GM23338 (cell line): ENCODE results near the gene CMSS1.

Source experiments
- CREB1 ChIP-seq: fragments of 250-450 bp; sonication (Bioruptor Pico); IDR thresholded peaks from 2 replicates; pipeline ENCODE4 v1.5.0; 2020; ENCODE audit warnings: low read depth, mild to moderate bottlenecking, moderate library complexity
- ETS1 ChIP-seq: IDR thresholded peaks from 2 replicates; pipeline ENCODE4 v1.6.1; 2016; ENCODE audit warnings: antibody characterized with exemption
- EZH2 ChIP-seq: fragments of 200-600 bp; sonication (generic); IDR thresholded peaks from one replicate; pipeline ENCODE4 v1.8.0; 2017; ENCODE audit warnings: antibody characterized with exemption, mild to moderate bottlenecking, low read depth; ENCODE audit not compliant: unreplicated experiment
- EZH2phosphoT487 ChIP-seq: fragments of 200-600 bp; sonication (generic); IDR thresholded peaks from one replicate; pipeline ENCODE4 v1.8.1; 2018; ENCODE audit warnings: antibody characterized with exemption; ENCODE audit not compliant: unreplicated experiment
- JUNB ChIP-seq: IDR thresholded peaks from one replicate; pipeline ENCODE4 v1.6.1; 2016; ENCODE audit warnings: antibody characterized with exemption; ENCODE audit not compliant: unreplicated experiment
- NANOG ChIP-seq: IDR thresholded peaks from 2 replicates; pipeline ENCODE4 v1.6.1; 2016; ENCODE audit warnings: antibody characterized with exemption, borderline replicate concordance
- POLR2AphosphoS5 ChIP-seq: IDR thresholded peaks from 2 replicates; pipeline ENCODE4 v1.6.1; 2016; ENCODE audit warnings: antibody characterized with exemption, low read depth
- STAT1 ChIP-seq: IDR thresholded peaks from one replicate; pipeline ENCODE4 v1.6.1; 2016; ENCODE audit warnings: antibody characterized with exemption; ENCODE audit not compliant: unreplicated experiment
- ZNF114 ChIP-seq: fragments of 250-450 bp; sonication (Bioruptor Pico); IDR thresholded peaks from 2 replicates; pipeline ENCODE4 v1.5.0; 2020; ENCODE audit warnings: mild to moderate bottlenecking, moderate library complexity
- ZNF331 ChIP-seq: fragments of 250-450 bp; sonication (Bioruptor Pico); IDR thresholded peaks from 2 replicates; pipeline ENCODE4 v1.5.0; 2020; ENCODE audit warnings: low read depth, mild to moderate bottlenecking, moderate library complexity
- ZNF462 ChIP-seq: fragments of 250-450 bp; sonication (Bioruptor Pico); IDR thresholded peaks from 2 replicates; pipeline ENCODE4 v1.5.0; 2020; ENCODE audit warnings: mild to moderate bottlenecking, moderate library complexity
- TF ChIP-seq, protein P1 (sequence below), 2 experiments: fragments of 200-600 bp in 1 of 2; sonication (generic) in 1 of 2; conservative IDR thresholded peaks; 2 replicates each; pipeline versions ENCODE4 v1.5.1 to v1.6.1; 2016 to 2017; ENCODE audit warnings: antibody characterized with exemption in 2 of 2, low read depth in 2 of 2, mild to moderate bottlenecking in 2 of 2, moderate library complexity in 1 of 2
- TF ChIP-seq, protein P2 (sequence below): IDR thresholded peaks from one replicate; pipeline ENCODE4 v1.6.1; 2018; ENCODE audit warnings: antibody characterized with exemption; ENCODE audit not compliant: unreplicated experiment

DNA sequence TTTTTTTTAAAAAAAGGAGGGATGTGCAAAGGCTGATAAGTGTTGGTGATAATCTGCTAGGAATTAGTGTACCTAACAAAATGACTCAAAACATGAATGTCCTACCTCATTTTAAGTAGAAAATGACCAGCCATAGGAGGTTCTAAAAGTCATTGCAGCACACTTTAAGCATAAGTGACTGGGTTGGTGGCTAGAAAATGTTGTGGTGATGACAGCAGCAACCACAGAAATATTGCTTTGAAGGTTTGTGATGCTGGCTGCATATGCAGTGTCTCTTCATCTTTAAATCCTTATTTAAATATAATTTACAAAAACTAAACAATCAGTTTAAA lies 55.2 kb downstream of the CMSS1 start:
- TF ChIP-seq, protein P1, sequence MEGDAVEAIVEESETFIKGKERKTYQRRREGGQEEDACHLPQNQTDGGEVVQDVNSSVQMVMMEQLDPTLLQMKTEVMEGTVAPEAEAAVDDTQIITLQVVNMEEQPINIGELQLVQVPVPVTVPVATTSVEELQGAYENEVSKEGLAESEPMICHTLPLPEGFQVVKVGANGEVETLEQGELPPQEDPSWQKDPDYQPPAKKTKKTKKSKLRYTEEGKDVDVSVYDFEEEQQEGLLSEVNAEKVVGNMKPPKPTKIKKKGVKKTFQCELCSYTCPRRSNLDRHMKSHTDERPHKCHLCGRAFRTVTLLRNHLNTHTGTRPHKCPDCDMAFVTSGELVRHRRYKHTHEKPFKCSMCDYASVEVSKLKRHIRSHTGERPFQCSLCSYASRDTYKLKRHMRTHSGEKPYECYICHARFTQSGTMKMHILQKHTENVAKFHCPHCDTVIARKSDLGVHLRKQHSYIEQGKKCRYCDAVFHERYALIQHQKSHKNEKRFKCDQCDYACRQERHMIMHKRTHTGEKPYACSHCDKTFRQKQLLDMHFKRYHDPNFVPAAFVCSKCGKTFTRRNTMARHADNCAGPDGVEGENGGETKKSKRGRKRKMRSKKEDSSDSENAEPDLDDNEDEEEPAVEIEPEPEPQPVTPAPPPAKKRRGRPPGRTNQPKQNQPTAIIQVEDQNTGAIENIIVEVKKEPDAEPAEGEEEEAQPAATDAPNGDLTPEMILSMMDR (conservative IDR thresholded peaks at IDR 0.05; ENCODE audit: low read depth in 2 of 2): no peak
- TF ChIP-seq ZNF331 (no peak), STAT1 (no peak), POLR2AphosphoS5 (no peak), EZH2phosphoT487 (no peak), JUNB (no peak), EZH2 (no peak), CREB1 (CRISPR knock-in tag) (no peak), NANOG (no peak), ETS1 (no peak), ZNF114 (CRISPR knock-in tag) (no peak), ZNF462 (CRISPR knock-in tag) (no peak)
- TF ChIP-seq, protein P2, sequence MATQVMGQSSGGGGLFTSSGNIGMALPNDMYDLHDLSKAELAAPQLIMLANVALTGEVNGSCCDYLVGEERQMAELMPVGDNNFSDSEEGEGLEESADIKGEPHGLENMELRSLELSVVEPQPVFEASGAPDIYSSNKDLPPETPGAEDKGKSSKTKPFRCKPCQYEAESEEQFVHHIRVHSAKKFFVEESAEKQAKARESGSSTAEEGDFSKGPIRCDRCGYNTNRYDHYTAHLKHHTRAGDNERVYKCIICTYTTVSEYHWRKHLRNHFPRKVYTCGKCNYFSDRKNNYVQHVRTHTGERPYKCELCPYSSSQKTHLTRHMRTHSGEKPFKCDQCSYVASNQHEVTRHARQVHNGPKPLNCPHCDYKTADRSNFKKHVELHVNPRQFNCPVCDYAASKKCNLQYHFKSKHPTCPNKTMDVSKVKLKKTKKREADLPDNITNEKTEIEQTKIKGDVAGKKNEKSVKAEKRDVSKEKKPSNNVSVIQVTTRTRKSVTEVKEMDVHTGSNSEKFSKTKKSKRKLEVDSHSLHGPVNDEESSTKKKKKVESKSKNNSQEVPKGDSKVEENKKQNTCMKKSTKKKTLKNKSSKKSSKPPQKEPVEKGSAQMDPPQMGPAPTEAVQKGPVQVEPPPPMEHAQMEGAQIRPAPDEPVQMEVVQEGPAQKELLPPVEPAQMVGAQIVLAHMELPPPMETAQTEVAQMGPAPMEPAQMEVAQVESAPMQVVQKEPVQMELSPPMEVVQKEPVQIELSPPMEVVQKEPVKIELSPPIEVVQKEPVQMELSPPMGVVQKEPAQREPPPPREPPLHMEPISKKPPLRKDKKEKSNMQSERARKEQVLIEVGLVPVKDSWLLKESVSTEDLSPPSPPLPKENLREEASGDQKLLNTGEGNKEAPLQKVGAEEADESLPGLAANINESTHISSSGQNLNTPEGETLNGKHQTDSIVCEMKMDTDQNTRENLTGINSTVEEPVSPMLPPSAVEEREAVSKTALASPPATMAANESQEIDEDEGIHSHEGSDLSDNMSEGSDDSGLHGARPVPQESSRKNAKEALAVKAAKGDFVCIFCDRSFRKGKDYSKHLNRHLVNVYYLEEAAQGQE: no peak
